NK-92 (cell line): Measurements from ENCODE around the gene CDV3.

Experiments used
- DNase-seq: peaks from one replicate; lab custom pipeline; 2025; ENCODE audit not compliant: unreplicated experiment; lab: John Stamatoyannopoulos, UW

Gene CDV3

GRCh38 chr3:133599280-133599679, 25.8 kb downstream of the CDV3 start:
- no peak for DNase-seq

DNA sequence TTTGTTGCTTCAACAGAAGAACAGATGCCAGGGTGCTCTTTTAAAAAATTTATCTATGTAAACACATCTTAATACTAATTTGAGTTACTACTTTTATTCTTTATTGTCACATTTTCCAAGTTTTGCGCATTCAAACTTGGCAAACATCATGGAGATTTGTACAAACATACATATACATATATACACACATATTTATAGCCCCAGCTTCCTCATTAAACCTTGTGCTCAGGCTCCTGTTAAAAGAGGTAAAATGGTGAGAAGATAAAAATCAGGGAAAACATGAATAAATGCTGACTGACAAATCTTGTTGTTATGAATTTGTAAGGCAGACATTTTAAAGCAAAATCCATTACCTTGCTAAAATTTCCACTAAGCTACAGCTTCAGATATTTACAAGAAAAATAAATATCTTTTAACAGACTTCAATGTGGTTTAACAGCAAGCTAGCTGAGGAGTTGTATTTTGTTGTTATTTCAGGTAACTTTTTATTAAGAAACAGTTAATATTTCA, 27.1 kb downstream of the CDV3 start:
- DNase-seq: no peak

GRCh38 chr3:133606342-133606741, 32.9 kb downstream of the CDV3 start:
- DNase-seq: no peak

GRCh38 chr3:133606902-133607301, 33.4 kb downstream of the CDV3 start:
- no peak for DNase-seq

DNA sequence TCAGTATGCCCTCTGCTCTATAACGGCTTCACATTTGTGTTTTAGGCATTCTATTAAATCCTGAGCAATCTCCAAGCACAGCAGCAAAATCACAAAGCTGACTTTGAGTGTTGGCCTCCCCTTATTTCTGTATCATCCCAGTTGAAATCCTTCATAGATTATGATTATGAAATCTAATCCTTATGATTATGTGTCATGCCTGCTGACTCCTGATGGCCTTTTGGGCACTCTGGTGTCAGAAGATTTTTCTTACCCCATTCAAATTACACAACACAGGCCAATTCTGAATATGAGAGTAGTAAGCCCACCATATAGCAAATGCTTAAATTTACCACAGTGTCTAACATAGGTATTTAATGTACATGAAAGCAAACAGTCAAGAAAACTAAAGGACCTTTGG, 34.3 kb downstream of the CDV3 start:
- no peak for DNase-seq

DNA sequence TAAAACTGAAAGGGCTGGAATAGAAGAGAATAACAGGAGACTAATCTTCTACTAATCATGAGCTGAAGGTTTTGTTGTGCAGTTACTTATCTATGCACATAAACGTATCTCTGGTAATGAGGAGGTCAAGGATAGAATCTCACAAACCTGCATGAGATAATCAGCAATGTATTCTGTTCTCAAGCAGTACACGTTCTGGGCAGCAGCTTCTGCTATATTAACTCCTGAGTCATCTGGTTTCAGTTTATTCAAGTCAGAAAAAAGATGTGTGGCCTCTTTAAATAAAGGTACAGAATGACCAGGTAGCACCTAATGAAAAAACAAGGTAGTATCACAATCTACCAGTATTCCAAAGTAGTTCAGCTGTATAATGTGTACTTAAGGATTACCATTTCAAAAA, 34.9 kb downstream of the CDV3 start:
- DNase-seq: no peak

DNA sequence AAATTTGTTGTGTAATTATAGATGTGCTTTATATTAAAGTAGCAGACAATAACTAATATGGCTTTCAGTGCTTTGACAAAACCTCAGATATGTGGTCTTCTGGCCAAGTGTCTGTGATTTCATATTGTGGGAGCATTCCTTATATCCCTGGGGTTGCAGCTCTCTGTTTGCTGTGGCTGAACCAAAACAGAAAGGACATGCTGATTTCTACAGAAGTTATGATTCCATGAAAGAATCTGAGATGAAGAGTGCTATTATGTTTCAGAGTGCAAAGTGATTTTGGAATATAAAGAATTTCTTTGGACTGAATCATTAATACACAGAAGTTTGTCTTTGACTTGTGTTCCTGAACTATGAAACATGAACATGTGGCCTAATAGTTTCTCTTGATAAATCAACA, 36.5 kb downstream of the CDV3 start:
- no peak for DNase-seq

DNA sequence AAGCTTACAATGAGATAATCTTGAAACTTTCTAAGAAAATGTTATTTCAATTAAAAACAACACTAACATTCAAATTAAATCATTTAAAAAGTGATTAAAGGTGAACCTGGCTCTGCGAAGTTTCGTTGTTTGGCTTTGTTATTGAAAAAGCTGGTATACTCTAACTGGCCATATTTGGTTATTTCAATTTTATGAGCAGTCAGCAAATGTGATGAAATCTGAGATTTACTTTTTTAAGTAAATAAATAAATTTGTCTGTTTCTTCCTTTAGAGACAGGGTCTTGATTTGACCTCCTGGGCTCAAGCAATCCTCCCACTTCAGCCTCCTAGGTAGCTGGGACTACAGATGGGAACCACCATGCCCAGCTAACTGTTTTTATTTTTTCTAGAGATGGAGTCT, 38.0 kb downstream of the CDV3 start:
- no peak for DNase-seq

DNA sequence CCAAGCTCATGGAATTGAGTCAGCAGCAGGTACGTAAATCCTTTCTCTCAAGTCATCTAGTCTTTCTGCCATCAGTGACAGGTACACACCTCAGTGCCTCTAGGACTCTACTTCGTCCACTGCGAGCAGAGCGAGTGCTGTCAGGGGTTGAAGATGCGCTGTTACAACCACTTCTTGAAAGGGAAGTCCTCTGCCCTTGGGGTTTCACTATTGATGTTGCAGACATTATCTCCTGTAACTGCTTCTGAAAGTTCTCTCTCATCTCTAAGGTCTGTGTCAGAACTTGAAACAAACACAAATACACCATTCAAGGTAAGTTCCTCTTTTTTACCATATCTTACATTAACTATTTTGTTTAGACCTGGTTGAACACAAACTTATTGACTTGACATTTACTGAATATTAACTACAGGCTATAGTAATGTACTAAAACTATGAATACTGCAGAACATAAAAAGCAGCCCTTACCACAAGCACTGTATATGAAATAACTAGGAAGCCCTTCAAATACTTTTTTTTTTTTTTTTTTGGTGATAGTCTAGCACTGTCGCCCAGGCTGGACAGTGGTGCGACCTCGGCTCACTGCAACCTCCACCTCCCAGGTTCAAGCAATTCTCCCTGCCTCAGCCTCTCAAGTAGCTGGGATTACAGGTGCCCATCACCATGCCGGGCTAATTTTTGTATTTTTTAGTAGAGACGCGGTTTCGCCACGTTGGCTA, 46.7 kb downstream of the CDV3 start:
- no peak for DNase-seq

GRCh38 chr3:133627789-133628188, 54.3 kb downstream of the CDV3 start:
- DNase-seq: no peak

GRCh38 chr3:133629146-133629545, 55.7 kb downstream of the CDV3 start:
- no peak for DNase-seq

DNA sequence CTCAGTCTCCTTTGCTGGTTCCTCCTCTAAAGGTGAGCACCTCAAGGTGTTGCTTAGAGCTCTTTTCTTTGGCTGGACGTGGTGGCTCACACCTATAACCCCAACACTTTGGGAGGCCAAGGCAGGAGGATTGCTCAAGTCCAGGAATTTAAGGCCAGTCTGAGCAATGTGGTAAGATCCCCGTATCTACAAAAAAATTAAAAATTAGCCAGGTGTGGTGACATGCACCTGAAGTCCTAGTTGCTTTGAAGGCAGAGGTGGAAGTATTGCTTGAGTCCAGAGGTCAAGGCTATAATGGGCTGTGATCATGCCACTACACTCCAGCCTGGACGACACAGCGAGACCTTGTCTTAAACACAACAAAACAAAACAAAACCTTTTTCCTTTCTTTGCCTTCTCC, 60.0 kb downstream of the CDV3 start:
- DNase-seq: no peak
